Astrocyte of the spinal cord (primary cell): ENCODE results near the gene PDIA2.
"Not testable (repeated sequence)": the region's sequence is repeated elsewhere in the genome, so short reads cannot be mapped to it uniquely, and the experiment has no call there.

Experiments used
- DNase-seq: peaks from one replicate; pipeline ENCODE4 v3.0.0; 2011; ENCODE audit warnings: low read depth, low spot score
- H3K4me3 ChIP-seq: 2 replicates; pipeline ENCODE4 v1.5.1; 2011; ENCODE audit warnings: low read depth, mild to moderate bottlenecking, low read length, moderate library complexity
- in situ Hi-C: cut with HindIII; loops from 2 replicates; pipeline ENCODE4 v1.10.0; 2017; ENCODE audit warnings: low sequenced_read_pairs
- TF ChIP-seq, protein P1 (sequence below): IDR thresholded peaks from 2 replicates; pipeline ENCODE4 v1.5.1; 2012; ENCODE audit warnings: low read depth, mild to moderate bottlenecking, low read length, inconsistent platforms

Gene PDIA2

DNA sequence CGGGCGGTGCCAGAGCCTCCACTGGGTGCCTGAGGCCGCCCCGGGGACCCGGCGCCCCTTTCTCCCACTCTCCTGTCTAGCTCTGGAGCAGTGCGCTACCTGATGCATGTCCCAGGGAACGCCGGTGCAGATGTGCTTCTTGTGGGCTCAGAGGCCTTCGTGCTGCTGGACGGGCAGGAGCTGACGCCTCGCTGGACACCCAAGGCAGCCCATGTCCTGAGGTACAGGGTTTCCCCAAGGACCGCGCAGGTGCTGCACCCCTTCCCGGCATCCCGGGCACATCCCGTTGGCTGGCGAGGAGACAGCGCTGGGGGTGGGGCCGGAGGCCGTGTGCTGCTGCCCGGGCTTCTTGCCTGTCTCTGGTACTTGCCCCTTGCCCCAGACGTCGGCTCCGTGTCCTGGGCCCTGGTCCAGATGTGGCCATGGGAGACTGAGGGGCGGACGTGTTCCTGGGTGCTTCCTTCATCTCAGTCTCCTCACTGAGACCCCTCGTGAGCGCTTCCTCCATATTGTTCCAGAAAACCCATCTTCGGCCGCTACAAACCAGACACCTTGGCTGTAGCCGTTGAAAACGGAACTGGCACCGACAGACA is 19.7 kb upstream of the PDIA2 start:
- TF ChIP-seq, protein P1, sequence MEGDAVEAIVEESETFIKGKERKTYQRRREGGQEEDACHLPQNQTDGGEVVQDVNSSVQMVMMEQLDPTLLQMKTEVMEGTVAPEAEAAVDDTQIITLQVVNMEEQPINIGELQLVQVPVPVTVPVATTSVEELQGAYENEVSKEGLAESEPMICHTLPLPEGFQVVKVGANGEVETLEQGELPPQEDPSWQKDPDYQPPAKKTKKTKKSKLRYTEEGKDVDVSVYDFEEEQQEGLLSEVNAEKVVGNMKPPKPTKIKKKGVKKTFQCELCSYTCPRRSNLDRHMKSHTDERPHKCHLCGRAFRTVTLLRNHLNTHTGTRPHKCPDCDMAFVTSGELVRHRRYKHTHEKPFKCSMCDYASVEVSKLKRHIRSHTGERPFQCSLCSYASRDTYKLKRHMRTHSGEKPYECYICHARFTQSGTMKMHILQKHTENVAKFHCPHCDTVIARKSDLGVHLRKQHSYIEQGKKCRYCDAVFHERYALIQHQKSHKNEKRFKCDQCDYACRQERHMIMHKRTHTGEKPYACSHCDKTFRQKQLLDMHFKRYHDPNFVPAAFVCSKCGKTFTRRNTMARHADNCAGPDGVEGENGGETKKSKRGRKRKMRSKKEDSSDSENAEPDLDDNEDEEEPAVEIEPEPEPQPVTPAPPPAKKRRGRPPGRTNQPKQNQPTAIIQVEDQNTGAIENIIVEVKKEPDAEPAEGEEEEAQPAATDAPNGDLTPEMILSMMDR: no peak
- no peak for DNase-seq
- in situ Hi-C loops: no loop called here
- no peak overlapping the region for H3K4me3 ChIP-seq

DNA sequence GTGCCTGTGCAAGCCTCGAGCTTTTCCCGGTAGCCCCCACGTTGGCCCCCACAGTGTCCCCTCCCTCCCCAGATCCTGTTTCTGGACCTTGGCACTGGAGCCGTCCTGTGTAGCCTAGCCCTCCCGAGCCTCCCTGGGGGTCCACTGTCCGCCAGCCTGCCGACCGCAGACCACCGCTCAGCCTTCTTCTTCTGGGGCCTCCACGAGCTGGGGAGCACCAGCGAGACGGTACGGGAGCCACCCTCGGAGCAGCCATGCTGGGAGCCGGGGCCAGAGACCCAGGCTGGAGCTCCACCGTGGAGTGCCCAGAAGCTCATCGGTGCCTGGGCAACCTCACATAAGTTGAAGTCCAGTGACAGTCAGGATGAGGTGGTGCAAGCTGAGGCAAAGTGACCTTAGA is 19.0 kb upstream of the PDIA2 start:
- TF ChIP-seq, protein P1: no peak
- in situ Hi-C loops: no loop called here
- DNase-seq: no peak
- H3K4me3 ChIP-seq: no peak overlapping the region

DNA sequence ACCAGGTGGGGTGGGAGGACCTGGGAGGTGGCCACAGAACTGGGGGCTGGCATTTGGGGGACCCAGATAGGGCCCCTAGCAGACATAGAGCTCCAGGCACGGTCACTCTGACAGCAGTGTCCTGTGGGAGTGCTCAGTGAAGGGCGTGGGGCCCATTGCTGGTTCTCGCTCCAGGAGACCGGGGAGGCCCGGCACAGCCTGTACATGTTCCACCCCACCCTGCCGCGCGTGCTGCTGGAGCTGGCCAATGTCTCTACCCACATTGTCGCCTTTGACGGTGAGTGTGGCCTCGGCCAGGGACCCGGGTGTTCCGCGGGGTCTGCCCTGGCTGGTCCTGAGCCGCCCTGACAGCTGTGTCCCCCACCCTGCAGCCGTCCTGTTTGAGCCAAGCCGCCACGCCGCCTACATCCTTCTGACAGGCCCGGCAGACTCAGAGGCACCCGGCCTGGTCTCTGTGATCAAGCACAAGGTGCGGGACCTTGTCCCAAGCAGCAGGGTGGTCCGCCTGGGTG is 18.5 kb upstream of the PDIA2 start:
- DNase-seq: no peak
- TF ChIP-seq, protein P1: no peak
- H3K4me3 ChIP-seq: no peak overlapping the region
- in situ Hi-C loops: no loop called here

DNA sequence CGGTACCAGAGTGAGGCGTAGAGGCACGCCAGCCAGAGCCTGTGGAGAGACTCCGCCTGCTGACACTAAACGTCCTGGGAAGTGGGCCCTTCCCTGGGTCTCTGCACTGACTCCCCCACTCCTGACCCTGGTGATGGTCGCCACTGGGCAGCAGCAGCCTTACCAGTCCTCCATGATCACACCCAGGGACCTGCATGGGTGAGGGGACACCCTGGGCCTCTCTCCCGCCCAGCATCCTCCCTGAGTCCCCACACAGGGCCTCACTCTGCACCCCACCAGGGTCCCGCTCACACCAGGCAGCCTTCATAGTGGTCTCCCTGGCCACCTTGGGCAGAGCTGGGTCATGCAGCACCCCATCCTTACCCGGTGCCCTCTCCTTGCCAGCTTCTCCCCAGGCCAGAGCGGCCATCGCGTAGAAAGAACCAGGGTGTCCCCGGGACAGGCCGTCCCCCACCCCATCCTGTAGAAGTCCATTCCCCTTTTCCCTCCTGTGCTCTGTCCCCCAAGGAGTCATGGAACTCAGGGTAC is 17.9 kb upstream of the PDIA2 start:
- DNase-seq: no peak
- no peak overlapping the region for H3K4me3 ChIP-seq
- TF ChIP-seq, protein P1: no peak
- in situ Hi-C loops: no loop called here

DNA sequence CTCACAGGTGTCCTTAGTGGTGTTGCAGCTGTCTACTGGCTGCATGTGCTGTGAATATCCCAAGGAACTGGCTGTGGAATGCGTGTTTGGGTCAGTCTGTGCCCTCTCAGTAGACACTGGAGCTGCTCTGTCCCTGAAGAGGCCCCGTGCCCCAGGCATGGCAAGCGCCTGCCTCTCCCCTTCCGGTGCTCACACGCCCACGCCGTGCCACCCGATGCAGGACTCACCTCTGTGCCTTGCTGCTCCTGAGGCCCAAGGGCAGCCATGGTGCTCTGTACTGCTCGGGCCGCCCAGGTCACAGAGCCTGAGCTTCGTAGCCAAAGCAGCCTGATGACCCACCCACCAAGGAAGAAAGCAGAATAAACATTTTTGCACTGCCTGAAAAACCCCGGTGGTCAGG is 17.3 kb upstream of the PDIA2 start:
- no peak for DNase-seq
- no peak overlapping the region for H3K4me3 ChIP-seq
- in situ Hi-C loops: no loop called here
- TF ChIP-seq, protein P1: no peak

DNA sequence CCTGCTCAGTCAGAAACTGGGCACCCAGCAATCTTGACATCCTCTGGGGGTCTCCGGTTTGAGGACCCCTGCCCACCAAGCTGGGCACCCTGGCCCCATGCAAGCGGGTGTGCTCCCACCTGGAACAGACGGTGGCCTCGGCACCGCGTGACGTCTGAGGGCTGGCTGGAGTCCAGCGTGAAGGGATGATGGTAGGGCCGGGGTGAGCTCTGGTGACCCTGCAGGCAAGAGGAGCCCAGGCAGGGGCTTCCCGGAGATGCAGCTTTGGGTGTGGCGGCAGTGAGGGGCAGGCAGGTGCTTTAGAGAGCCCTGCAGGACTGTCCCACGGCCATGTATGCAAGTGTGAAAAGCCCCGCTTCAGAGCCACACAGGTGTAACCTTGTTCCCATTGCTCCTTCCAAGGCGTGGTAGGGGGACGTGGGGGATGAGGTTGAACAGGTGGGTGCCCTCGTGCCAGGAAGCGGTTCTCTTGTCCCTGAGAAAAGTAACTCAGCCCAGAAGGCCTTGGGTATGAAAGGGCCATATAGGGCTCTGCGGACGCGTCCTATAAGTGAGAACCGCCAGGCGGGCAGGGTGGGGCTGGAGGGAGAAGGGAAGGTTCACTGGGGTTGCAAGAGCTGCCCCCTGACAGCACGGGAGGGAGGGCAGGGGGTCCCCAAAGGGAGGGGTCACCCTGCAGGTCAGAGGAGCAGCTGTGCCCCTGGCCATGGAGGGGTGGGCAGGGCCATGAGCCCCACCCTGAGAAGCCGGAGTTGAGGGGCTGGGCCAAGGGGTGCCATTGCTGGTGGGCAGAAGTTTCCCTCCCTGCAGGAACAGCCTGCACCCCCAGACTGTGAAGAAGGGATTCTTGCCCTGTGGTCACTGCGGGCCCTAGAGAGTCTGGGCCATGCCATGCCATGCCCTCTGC is 16.5 kb upstream of the PDIA2 start:
- DNase-seq: no peak
- no peak overlapping the region for H3K4me3 ChIP-seq
- TF ChIP-seq, protein P1: no peak
- in situ Hi-C loops: no loop called here

DNA sequence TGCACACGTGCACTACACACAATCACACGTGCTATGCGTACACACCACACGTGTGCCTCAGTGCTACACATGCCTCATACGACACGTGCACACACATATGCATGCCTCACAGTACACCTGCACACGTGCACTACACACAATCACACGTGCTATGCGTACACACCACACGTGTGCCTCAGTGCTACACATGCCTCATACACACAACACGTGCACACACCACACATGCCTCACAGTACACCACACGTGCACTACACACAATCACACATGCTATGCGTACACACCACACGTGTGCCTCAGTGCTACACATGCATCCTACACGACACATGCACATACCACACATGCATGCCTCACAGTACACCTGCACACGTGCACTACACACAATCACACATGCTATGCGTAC is 15.4 kb upstream of the PDIA2 start:
- DNase-seq, H3K4me3 ChIP-seq, in situ Hi-C loops: not testable (repeated sequence)
